Activated CD8-positive, alpha-beta memory T cell treated with anti-CD3 and anti-CD28 coated beads for 1 hour (primary cell): ENCODE results near the gene SUCLG2.

Experiments used
- DNase-seq, 2 donors: peaks; one replicate each; pipeline ENCODE4 v3.0.0-alpha.2; 2020; ENCODE audit warnings: low read depth in 1 of 2; ENCODE audit errors: extremely low read depth in 1 of 2

SUCLG2 gene

DNA sequence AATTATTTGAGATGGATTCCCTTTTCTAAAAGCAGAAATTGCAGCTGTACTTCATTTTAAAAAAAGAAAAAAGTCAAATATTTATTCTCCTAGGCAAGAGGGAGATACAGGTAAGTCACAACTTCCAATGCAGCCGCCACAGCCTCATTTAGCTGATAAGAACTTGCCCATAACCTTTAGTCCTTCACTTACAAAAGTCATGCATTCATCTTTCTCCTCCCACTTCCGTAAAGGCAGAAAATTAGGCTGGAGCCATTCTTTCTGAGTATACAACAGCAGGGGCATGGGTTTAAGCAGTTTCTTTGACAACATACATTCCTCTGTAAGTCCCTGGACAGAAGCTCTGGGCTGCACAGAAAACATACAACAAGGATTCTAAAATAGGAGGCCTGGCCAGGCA is 4.3 kb downstream of the SUCLG2 start:
- no peak for DNase-seq

DNA sequence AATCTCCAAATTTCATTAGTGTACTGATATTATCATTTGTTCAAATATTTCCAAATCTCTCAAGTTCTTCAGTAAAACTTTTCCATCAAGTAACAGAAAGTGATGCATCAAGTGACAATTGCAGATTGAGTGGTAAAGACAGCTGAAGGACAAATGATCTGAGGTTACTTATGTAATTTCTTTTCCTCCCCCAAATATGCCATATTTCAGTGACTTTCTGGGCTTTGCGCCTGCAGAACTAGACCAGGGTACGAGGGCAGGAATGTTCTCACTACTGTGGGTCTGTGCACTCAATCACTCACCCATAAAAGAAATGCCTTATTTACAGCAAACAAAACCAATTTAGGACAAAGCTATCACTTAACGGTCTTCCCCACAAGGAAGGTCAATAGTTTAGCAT is 4.7 kb downstream of the SUCLG2 start:
- DNase-seq: no peak

DNA sequence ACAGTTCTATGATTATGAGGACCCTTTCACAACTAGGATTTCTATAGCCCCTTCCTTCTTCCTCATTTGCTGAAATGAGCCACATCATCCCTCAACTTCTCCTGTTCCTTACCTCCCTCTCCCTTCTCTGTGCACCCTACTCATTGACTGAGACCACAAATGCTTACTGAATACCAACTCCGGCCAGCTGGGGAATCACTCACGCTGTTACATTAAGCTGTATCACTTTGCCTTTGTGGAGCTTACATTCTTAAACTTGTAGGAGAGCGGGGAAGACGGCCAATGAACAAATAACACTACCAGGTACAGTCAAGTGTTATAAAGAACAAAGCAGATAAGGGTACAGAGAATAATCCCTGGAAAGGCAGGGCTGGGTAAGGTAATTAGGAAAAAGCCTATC is 5.7 kb downstream of the SUCLG2 start:
- DNase-seq: no peak

- DNase-seq: no peak
Observed at GRCh38 chr3:67648229-67648628, 6.2 kb downstream of the SUCLG2 start.

GRCh38 chr3:67647390-67647878 is 7.0 kb downstream of the SUCLG2 start:
- no peak for DNase-seq

- no peak for DNase-seq
Observed at GRCh38 chr3:67646586-67647234, 7.7 kb downstream of the SUCLG2 start.

GRCh38 chr3:67644827-67645226 is 9.6 kb downstream of the SUCLG2 start:
- no peak for DNase-seq

GRCh38 chr3:67642734-67643133 is 11.7 kb downstream of the SUCLG2 start:
- DNase-seq: no peak

GRCh38 chr3:67642190-67642589 is 12.2 kb downstream of the SUCLG2 start:
- DNase-seq: no peak

GRCh38 chr3:67641451-67641850 is 13.0 kb downstream of the SUCLG2 start:
- no peak for DNase-seq

DNA sequence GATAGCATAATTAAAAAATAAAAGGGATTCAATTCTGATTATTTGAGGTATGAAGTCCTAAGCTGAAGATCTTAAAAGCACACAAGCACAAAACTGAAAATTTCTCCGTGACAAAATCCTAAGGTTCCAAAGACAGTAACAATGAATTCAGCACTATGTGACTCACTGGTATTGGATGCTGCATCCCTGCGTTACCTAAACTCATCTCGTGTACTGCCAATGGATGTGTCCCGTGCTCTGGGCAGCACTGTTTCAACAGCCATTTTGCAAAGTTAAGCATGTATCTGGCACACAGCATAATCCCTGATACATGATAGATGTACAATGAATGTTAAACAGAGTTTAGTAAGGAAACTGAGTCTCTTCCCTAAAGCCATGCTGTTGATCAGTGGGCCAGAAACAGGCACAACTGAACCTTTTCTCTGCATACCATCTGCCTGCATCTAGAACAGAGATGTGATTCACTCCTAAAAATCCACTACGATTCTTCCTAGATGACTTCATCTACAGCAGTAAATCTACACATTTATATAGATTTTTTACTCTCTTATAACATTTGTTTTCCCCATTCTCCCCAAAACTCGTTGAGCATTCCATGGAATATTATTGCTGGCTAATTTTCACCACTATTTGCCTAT is 14.3 kb downstream of the SUCLG2 start:
- DNase-seq: no peak

DNA sequence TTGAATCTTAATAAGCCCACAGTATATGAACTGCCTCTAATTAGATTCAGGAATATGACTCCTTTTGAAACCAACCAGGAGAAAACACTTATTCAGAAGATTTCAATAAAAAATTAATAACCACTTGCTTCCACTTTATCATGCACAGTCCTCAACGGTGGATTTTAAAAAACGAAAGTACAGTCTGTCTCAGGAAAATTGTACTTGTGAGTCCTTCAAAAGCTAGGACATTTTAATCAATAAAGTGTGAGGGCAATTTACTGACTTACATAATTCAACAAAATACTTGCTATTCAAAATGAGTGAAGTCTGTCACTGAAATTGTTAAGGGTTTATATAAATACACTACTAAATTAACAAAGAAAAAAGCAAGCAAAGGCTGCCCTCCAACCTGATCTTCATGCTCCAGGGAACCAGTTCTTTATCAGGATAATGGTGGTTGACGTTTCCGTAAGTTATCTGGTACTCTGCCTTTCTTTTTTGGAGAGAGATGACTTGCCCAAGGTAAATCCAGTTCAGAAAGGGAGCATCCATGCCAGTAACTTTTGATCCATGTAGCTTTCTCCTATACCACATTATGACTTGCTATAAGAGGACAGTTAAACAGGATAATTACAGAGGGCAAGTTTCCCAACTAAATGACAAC is 17.0 kb downstream of the SUCLG2 start:
- DNase-seq: no peak

GRCh38 chr3:67635806-67636205 is 18.6 kb downstream of the SUCLG2 start:
- DNase-seq: no peak

GRCh38 chr3:67635257-67635656 is 19.2 kb downstream of the SUCLG2 start:
- DNase-seq: no peak

- no peak for DNase-seq
Observed at GRCh38 chr3:67630666-67631362, 23.6 kb downstream of the SUCLG2 start.

DNA sequence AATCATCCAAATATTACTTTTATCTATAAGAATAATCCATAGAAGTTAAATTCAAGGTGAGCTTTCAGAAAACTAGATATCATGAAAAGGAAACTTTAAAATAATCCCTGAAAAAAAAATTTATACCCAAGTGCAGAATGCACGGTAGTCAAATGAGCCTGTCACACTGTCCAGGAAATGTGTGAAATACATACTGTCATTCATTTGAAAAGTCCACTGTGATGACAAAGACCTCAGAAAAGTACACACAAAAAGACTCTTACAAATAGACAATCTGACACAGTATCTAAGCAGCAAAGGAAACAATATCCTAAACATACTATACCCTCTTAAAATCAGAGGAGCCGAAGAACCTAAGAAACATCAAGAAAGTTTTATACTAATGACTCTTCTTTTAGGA is 29.7 kb downstream of the SUCLG2 start:
- DNase-seq: no peak

GRCh38 chr3:67624078-67624477 is 30.3 kb downstream of the SUCLG2 start:
- no peak for DNase-seq

- DNase-seq: no peak
Observed at GRCh38 chr3:67622652-67623051, 31.8 kb downstream of the SUCLG2 start.

GRCh38 chr3:67620869-67621268 is 33.5 kb downstream of the SUCLG2 start:
- DNase-seq: no peak

DNA sequence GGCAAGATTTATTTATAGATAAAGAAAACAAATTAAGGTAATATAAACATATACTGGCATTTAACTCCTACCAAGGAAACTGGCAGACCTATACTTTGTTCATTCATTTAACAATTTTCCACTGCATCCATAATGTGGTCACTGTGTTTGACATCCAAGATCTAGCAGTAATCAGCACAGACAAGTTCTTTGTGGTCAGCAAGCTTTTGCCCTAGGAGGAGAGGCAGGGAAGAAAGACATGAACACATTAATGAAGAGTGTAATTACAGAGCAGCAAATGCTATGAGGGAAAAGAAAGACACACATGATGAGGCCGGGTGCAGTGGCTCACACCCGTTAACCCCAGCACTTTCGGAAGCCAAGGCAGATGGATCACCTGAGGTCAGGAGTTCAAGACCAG is 34.4 kb downstream of the SUCLG2 start:
- DNase-seq: no peak

GRCh38 chr3:67617518-67617917 is 36.9 kb downstream of the SUCLG2 start:
- no peak for DNase-seq

DNA sequence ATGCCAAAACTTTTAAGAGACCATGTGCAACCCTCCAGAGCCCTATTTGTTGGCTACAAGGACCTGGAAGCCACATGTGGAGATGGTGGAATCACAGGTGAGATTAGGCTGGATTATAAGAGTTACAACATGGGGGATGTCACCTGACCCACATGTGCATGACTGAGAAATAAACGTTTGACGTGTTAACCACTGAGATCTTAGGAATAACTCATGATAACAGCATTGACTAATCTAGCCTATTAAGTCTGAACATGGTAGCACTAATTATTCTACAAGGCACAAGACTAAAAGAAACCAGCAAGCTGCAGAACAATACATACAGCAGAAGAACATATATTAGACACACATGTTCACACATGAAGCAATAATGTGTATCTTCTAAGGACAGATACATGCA is 38.4 kb downstream of the SUCLG2 start:
- DNase-seq: no peak
